ENCODE measurements around the gene TNPO2. TPM values are rescaled to one million over a fixed set of nuclear protein-coding genes. Genes with fewer than 3 reads are reported as not detected.

The TNPO2 gene
- total RNA-seq, 1 donor from 2014 or later = 20.4 TPM

DNA sequence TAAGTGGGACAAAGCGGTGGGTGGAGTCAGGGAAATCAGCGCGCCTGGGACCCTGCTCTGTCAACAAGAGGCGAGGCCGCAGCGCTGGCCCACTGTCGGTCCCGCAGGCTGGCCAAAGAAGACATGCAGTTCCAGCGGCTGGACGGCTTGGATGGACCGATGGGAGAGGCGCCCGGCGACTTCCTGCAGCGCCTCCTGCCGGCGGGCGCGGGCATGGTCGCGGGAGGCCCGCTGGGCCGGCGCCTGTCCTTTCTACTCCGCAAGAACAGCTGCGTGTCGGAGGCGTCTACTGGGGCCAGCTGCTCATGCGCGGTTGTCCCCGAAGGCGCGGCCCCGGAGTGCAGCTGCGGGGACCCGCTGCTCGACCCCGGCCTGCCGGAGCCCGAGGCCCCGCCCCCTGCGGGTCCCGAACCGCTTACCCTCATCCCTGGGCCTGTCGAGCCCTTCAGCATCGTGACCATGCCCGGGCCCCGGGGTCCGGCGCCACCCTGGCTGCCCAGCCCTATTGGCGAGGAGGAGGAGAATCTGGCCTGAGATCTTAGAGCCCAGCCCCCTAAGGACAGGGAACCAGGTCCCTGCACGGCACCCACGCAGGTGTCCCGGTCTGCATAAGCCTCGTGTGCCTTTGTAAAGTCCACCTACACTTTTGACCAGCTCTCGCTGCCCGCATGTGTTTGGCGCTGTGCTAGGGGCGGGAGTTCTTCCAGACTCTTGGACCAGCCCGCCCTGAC lies 34.0 kb upstream of the TNPO2 start:
- H3K9me3 ChIP-seq (ENCODE audit: control insufficient read depth in 3 of 3, low read length in 3 of 3) = no peaks in the 10 kb centered on the region
- peaks cover 0 to 6% (median 0%) of the 10 kb centered on the region in 3 donors for H3K36me3 ChIP-seq (ENCODE audit: control insufficient read depth in 3 of 3, insufficient read depth in 3 of 3, low read length in 3 of 3)
- H3K9ac ChIP-seq (ENCODE audit: low read depth in 1 of 3, low read length in 3 of 3) = peak overlapping the region in 1 of 3 donors; percentile 62
- H3K4me3 ChIP-seq (ENCODE audit: low read length in 3 of 3) = peak overlapping the region; percentile 26 to 54 (median 43)
- peaks cover 0 to 7% (median 6%) of the 10 kb centered on the region in 3 donors for H3K4me1 ChIP-seq (ENCODE audit: control insufficient read depth in 3 of 3, insufficient read depth in 3 of 3, low read length in 3 of 3)
- H3K27me3 ChIP-seq (ENCODE audit: control insufficient read depth in 3 of 3, insufficient read depth in 3 of 3, low read length in 3 of 3) = peaks cover 12 to 25% (median 22%) of the 10 kb centered on the region in 3 donors
- H3K27ac ChIP-seq (ENCODE audit: low read depth, low read length) = no peak overlapping the region

GRCh38 chr19:12756150-12756883 lies 32.6 kb upstream of the TNPO2 start:
- H3K27ac ChIP-seq (ENCODE audit: low read depth, low read length) = no peak overlapping the region
- H3K27me3 ChIP-seq (ENCODE audit: control insufficient read depth in 3 of 3, insufficient read depth in 3 of 3, low read length in 3 of 3) = peaks cover 22 to 35% (median 32%) of the 10 kb centered on the region in 3 donors
- H3K4me1 ChIP-seq (ENCODE audit: control insufficient read depth in 3 of 3, insufficient read depth in 3 of 3, low read length in 3 of 3) = peaks cover 0 to 7% (median 5%) of the 10 kb centered on the region in 3 donors
- H3K4me3 ChIP-seq (ENCODE audit: low read length in 3 of 3) = no peak overlapping the region
- H3K36me3 ChIP-seq (ENCODE audit: control insufficient read depth in 3 of 3, insufficient read depth in 3 of 3, low read length in 3 of 3) = peaks cover 0 to 2% (median 0%) of the 10 kb centered on the region in 3 donors
- no peaks in the 10 kb centered on the region for H3K9me3 ChIP-seq (ENCODE audit: control insufficient read depth in 3 of 3, low read length in 3 of 3)
- no peak overlapping the region for H3K9ac ChIP-seq (ENCODE audit: low read depth in 1 of 3, low read length in 3 of 3)

DNA sequence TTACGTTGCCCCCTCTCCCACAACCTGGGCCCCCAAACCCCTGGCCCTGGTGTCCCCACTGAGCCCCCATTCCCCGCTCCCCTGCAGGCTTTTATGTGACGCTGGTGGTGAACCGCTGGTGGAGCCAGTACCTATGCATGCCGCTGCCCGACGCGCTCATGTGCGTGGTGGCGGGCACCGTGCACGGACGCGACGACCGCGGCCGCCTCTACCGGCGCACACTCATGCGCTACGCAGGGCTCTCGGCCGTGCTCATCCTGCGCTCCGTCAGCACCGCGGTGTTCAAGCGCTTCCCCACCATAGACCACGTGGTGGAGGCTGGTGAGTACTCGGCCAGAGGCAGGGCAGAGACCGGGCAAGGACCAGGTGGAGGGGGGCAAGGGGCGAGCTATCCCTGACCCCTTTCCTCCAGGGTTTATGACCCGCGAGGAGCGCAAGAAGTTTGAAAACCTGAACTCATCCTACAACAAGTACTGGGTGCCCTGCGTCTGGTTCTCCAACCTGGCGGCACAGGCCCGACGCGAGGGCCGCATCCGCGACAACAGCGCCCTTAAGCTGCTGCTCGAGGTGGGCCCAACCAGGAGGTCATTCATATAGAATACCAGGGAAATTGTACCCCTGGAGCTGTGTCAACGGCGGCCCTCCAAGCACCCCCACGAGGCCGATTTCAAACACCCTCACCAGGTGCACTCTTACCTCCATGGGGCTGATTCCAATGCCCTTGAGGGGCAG lies 30.9 kb upstream of the TNPO2 start:
- peaks cover 31 to 51% (median 48%) of the 10 kb centered on the region in 3 donors for H3K27me3 ChIP-seq (ENCODE audit: control insufficient read depth in 3 of 3, insufficient read depth in 3 of 3, low read length in 3 of 3)
- H3K9me3 ChIP-seq (ENCODE audit: control insufficient read depth in 3 of 3, low read length in 3 of 3) = no peaks in the 10 kb centered on the region
- no peak overlapping the region for H3K4me3 ChIP-seq (ENCODE audit: low read length in 3 of 3)
- peaks cover 6 to 15% (median 8%) of the 10 kb centered on the region in 3 donors for H3K4me1 ChIP-seq (ENCODE audit: control insufficient read depth in 3 of 3, insufficient read depth in 3 of 3, low read length in 3 of 3)
- no peak overlapping the region for H3K9ac ChIP-seq (ENCODE audit: low read depth in 1 of 3, low read length in 3 of 3)
- H3K27ac ChIP-seq (ENCODE audit: low read depth, low read length) = no peak overlapping the region
- H3K36me3 ChIP-seq (ENCODE audit: control insufficient read depth in 3 of 3, insufficient read depth in 3 of 3, low read length in 3 of 3) = no peaks in the 10 kb centered on the region

DNA sequence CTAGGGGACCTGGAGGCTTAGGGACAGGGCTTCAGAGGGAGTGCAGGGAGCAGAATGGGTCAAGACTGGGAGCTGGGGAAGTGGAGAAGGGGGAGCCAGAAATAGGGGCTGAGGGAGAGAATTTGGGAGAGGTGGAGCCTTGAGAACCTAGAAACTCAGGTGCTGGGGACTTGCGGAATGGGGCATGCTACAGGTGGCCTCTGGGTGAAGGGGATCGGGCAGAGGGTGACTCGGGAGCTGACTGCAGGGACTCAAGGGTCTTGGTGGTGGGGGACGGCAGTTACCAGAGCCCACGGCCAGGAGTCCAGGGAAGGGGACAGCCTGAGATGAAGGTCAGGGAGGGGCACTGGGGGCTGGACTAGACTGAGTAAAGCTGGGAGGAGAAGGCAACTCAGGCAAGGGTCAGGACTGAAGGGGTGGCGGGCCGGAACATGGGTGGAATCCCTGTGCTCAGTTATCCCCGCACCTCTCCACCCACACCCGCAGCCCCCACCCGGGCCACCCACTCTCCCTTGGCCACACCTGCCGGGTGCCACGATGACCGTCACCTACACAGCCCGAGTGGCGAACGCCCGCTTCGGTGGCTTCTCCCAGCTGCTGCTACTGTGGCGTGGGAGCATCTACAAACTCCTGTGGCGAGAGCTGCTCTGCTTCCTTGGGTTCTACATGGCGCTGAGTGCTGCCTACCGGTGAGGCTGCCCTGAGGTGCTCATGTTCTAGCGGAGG lies 28.5 kb upstream of the TNPO2 start:
- Histone ChIP-seq H3K4me3 (ENCODE audit: low read length in 3 of 3) (no peak overlapping the region), H3K27me3 (ENCODE audit: control insufficient read depth in 3 of 3, insufficient read depth in 3 of 3, low read length in 3 of 3) (peaks cover 33 to 66% (median 56%) of the 10 kb centered on the region in 3 donors), H3K9me3 (ENCODE audit: control insufficient read depth in 3 of 3, low read length in 3 of 3) (peaks cover 2 to 5% (median 4%) of the 10 kb centered on the region in 3 donors), H3K27ac (ENCODE audit: low read depth, low read length) (no peak overlapping the region), H3K9ac (ENCODE audit: low read depth in 1 of 3, low read length in 3 of 3) (no peak overlapping the region), H3K4me1 (ENCODE audit: control insufficient read depth in 3 of 3, insufficient read depth in 3 of 3, low read length in 3 of 3) (peaks cover 2 to 8% (median 7%) of the 10 kb centered on the region in 3 donors), H3K36me3 (ENCODE audit: control insufficient read depth in 3 of 3, insufficient read depth in 3 of 3, low read length in 3 of 3) (peaks cover 9 to 12% (median 10%) of the 10 kb centered on the region in 3 donors)

GRCh38 chr19:12751635-12752034 lies 27.9 kb upstream of the TNPO2 start, which contains the start of gene BEST2:
Gene BEST2, plus strand, starts transcription at chr19:12751791. Its CDS starts 802 bp downstream, at chr19:12752593.
- Histone ChIP-seq H3K9me3 (ENCODE audit: control insufficient read depth in 3 of 3, low read length in 3 of 3) (peaks cover 2 to 5% (median 4%) of the 10 kb centered on the region in 3 donors), H3K4me3 (ENCODE audit: low read length in 3 of 3) (no peak within 1 kb of the TSS), H3K27me3 (ENCODE audit: control insufficient read depth in 3 of 3, insufficient read depth in 3 of 3, low read length in 3 of 3) (peaks cover 33 to 69% (median 56%) of the 10 kb centered on the region in 3 donors), H3K36me3 (ENCODE audit: control insufficient read depth in 3 of 3, insufficient read depth in 3 of 3, low read length in 3 of 3) (peaks cover 12 to 16% (median 14%) of the 10 kb centered on the region in 3 donors), H3K9ac (ENCODE audit: low read depth in 1 of 3, low read length in 3 of 3) (no peak within 1 kb of the TSS), H3K4me1 (ENCODE audit: control insufficient read depth in 3 of 3, insufficient read depth in 3 of 3, low read length in 3 of 3) (peaks cover 2 to 8% (median 7%) of the 10 kb centered on the region in 3 donors), H3K27ac (ENCODE audit: low read depth, low read length) (no peak within 1 kb of the TSS)

DNA sequence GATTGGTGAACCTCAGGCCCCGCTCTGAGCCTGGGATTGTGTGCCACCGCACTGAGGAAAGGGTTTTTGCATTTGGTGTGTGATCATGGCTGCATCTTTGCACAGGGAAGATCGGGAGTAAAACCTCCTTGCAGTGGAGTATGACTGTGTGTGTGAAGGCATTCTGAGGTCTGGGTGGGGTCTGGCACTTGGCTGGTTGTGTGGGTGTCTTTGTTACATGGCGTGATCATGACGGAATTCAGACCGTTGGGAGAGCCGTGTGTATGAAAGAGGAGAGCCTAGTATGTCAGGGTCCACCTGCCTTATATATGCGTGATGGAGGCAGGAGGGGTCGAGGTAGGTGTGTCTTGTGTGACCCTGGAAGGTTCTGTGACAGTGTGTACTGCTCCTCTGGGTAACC lies 27.1 kb upstream of the TNPO2 start:
- Histone ChIP-seq H3K4me1 (ENCODE audit: control insufficient read depth in 3 of 3, insufficient read depth in 3 of 3, low read length in 3 of 3) (peaks cover 2 to 8% (median 7%) of the 10 kb centered on the region in 3 donors), H3K9ac (ENCODE audit: low read depth in 1 of 3, low read length in 3 of 3) (no peak overlapping the region), H3K4me3 (ENCODE audit: low read length in 3 of 3) (no peak overlapping the region), H3K9me3 (ENCODE audit: control insufficient read depth in 3 of 3, low read length in 3 of 3) (peaks cover 2 to 5% (median 4%) of the 10 kb centered on the region in 3 donors), H3K36me3 (ENCODE audit: control insufficient read depth in 3 of 3, insufficient read depth in 3 of 3, low read length in 3 of 3) (peaks cover 17 to 22% (median 20%) of the 10 kb centered on the region in 3 donors), H3K27ac (ENCODE audit: low read depth, low read length) (no peak overlapping the region), H3K27me3 (ENCODE audit: control insufficient read depth in 3 of 3, insufficient read depth in 3 of 3, low read length in 3 of 3) (peaks cover 33 to 69% (median 50%) of the 10 kb centered on the region in 3 donors)

DNA sequence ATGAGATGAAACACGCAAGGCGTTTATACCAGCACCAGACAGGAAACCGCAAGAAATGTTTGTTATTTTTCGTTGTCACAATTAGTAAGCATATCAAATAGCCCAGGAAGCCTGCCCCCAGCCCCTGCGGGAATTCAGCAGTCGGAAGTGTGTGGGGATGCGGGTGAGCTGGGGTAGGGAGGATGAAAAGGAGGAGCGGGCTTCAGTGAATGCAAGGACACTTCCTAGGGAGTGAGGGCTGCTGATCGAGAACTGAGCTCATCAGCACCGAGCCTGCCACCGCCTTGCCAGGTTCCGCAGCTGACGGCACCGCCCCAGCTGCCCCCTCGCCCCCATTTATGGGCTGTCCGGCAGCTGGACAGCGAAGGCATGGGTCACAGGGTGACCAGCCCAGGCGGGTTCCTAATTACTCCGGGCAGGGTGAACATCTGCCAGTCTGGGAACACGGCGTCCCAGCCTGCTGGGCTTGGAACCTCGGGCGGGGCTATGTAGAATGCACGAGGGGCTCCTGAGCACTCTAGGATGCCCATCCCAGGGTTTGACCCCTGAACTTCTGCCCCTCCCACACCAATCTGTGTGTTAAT lies 26.3 kb upstream of the TNPO2 start:
- Histone ChIP-seq H3K36me3 (ENCODE audit: control insufficient read depth in 3 of 3, insufficient read depth in 3 of 3, low read length in 3 of 3) (peaks cover 25 to 30% (median 28%) of the 10 kb centered on the region in 3 donors), H3K27ac (ENCODE audit: low read depth, low read length) (no peak overlapping the region), H3K9ac (ENCODE audit: low read depth in 1 of 3, low read length in 3 of 3) (no peak overlapping the region), H3K9me3 (ENCODE audit: control insufficient read depth in 3 of 3, low read length in 3 of 3) (peaks cover 2 to 5% (median 4%) of the 10 kb centered on the region in 3 donors), H3K4me3 (ENCODE audit: low read length in 3 of 3) (no peak overlapping the region), H3K27me3 (ENCODE audit: control insufficient read depth in 3 of 3, insufficient read depth in 3 of 3, low read length in 3 of 3) (peaks cover 33 to 64% (median 44%) of the 10 kb centered on the region in 3 donors), H3K4me1 (ENCODE audit: control insufficient read depth in 3 of 3, insufficient read depth in 3 of 3, low read length in 3 of 3) (peaks cover 2 to 8% (median 7%) of the 10 kb centered on the region in 3 donors)

DNA sequence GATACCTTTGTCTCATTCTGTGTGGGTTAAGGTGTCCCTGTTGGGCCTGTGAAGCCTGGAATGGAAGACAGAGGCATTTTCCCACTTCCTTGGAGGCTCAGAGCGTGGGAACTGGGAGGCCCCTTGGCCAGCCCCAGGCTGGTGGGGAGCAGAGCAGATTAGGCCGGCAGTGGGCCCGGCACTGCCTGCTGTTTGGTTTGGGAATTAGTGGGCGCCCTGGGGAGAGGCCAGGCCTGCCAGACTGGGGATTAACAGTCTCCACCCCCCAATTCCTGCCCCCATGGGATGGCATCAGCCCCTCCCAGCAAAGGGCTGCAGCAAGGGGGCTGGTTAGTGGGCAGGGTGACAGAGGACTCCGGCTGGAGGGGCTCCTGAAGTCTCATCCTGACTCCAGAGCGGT lies 24.8 kb upstream of the TNPO2 start:
- peaks cover 2 to 8% (median 7%) of the 10 kb centered on the region in 3 donors for H3K4me1 ChIP-seq (ENCODE audit: control insufficient read depth in 3 of 3, insufficient read depth in 3 of 3, low read length in 3 of 3)
- H3K9me3 ChIP-seq (ENCODE audit: control insufficient read depth in 3 of 3, low read length in 3 of 3) = peaks cover 2 to 5% (median 4%) of the 10 kb centered on the region in 3 donors
- peaks cover 28 to 33% (median 33%) of the 10 kb centered on the region in 3 donors for H3K36me3 ChIP-seq (ENCODE audit: control insufficient read depth in 3 of 3, insufficient read depth in 3 of 3, low read length in 3 of 3)
- H3K27me3 ChIP-seq (ENCODE audit: control insufficient read depth in 3 of 3, insufficient read depth in 3 of 3, low read length in 3 of 3) = peaks cover 24 to 54% (median 36%) of the 10 kb centered on the region in 3 donors
- H3K9ac ChIP-seq (ENCODE audit: low read depth in 1 of 3, low read length in 3 of 3) = no peak overlapping the region
- H3K27ac ChIP-seq (ENCODE audit: low read depth, low read length) = no peak overlapping the region
- H3K4me3 ChIP-seq (ENCODE audit: low read length in 3 of 3) = no peak overlapping the region

All from skeletal muscle tissue (tissue), 4 donors.